Body of pancreas (tissue), 4 donors: ENCODE results near the gene LENG1.

Experiments
- POLR2A ChIP-seq, 3 donors: fragments of 450-650 bp; IDR thresholded peaks; one replicate each; pipeline ENCODE4 v1.6.1; 2016; ENCODE audit warnings: antibody characterized with exemption in 3 of 3, mild to moderate bottlenecking in 2 of 3
- TF ChIP-seq, protein P1 (sequence below), 7 experiments: fragments of 450-650 bp in 4 of 7; fragments of 200-600 bp in 3 of 7; sonication (generic) in 3 of 7; IDR thresholded peaks; one replicate each; pipeline ENCODE4 v1.5.1; 2016 to 2019; ENCODE audit warnings: antibody characterized with exemption in 7 of 7

DNA sequence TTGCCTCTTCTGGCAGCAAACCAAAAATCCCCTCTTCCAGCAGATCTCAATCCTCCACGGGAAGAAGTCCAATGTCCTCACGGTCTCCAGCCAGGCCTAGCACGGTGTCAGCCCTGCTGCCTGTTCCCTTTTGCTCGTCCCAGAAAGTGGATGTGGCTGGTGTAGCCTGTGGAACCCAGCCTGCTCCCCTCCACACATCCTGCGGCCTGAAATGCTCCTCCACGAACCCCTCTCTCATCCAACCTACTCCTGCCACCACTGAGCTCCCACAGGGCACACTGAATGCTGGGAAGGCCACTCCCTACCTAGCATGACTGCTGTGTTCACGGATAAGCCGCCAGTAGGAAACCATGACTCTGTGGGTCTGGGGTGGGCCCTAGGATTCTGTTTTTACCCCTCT is 26.8 kb upstream of the LENG1 start:
- TF ChIP-seq POLR2A (IDR thresholded peaks at IDR 0.05): no peak
- TF ChIP-seq, protein P1, sequence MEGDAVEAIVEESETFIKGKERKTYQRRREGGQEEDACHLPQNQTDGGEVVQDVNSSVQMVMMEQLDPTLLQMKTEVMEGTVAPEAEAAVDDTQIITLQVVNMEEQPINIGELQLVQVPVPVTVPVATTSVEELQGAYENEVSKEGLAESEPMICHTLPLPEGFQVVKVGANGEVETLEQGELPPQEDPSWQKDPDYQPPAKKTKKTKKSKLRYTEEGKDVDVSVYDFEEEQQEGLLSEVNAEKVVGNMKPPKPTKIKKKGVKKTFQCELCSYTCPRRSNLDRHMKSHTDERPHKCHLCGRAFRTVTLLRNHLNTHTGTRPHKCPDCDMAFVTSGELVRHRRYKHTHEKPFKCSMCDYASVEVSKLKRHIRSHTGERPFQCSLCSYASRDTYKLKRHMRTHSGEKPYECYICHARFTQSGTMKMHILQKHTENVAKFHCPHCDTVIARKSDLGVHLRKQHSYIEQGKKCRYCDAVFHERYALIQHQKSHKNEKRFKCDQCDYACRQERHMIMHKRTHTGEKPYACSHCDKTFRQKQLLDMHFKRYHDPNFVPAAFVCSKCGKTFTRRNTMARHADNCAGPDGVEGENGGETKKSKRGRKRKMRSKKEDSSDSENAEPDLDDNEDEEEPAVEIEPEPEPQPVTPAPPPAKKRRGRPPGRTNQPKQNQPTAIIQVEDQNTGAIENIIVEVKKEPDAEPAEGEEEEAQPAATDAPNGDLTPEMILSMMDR (IDR thresholded peaks at IDR 0.05): no peak
